ENCODE data around the gene HOXA7.
A peak's percentile ranks its signal among the peaks of the same experiment; 100 is the strongest.

DNA sequence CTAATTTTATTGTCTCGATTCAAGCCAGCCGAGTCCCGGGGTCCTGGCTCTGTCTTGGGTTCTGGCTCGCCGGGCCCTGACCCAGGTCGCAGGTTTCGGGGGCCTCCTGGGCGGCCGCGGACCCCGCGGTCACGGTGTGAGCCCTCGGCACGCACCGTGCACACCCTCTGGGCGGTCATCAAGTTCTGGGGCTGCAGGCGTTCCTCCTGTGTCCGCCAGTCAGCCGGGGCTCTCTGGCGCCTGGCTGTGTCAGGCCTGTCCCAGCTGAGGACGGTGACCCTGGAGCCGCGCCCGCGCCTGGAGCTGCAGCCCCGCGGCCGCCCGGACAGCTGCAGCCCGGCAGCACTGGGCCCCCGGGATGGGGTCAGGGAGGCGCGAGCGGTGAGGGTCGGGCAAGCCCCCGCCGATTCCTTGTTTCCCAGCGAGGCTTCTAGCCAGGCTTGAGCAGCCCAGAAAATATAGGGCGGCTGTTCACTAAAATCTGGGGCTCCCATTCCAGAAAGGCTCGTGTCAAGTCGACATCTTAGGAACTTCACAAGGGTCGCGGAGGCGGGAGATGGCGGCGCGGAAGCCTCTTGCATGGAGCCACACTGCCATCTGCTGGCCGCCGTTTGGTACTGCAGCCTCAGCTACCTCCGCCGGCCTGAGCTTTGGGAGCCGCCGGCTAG is 4.2 kb upstream of the HOXA7 start:
- TF ChIP-seq CTCF (IDR thresholded peaks at IDR 0.05; ENCODE audit: low read length) (peak; percentile 96), EZH2 (optimal IDR thresholded peaks at IDR 0.05; ENCODE audit: low read depth, low read length) (no peak)
